T-cell (primary cell): ENCODE results near the gene PIEZO2. TPM values are rescaled to one million over a fixed set of nuclear protein-coding genes. Genes with fewer than 3 reads are reported as not detected.
"Not testable (repeated sequence)": the region's sequence is repeated elsewhere in the genome, so short reads cannot be mapped to it uniquely, and the experiment has no call there.

Source experiments
- ATAC-seq, 4 experiments: fragments of 200-7000 bp in 3 of 4; fragments of 150-1000 bp in 1 of 4; cut with Tn5 transposase; replicated peaks in 1 of 4; 1 replicate in 3 of 4; 2 replicates in 1 of 4; pipeline ENCODE4 v1.10.0; 2021; ENCODE audit warnings: moderate library complexity in 3 of 4, mild to moderate bottlenecking in 2 of 4, moderate number of reproducible peaks in 1 of 4
- CTCF ChIA-PET, 2 donors: fragments of 300-600 bp; sonication (Branson Sonifier 250); formaldehyde crosslinking; loops; one replicate each; lab custom pipeline; 2022; ENCODE audit warnings: antibody characterized with exemption in 2 of 2; lab: Charles Lee
- POLR2A ChIA-PET, 2 donors: fragments of 300-600 bp; sonication (Branson Sonifier 250); formaldehyde crosslinking; loops; one replicate each; lab custom pipeline; 2022; ENCODE audit warnings: antibody characterized with exemption in 2 of 2; lab: Charles Lee
- DNase-seq, 35 experiments: peaks; one replicate each; pipeline versions ENCODE4 v3.0.0 to v3.0.0-alpha.2; 2013 to 2023
- H3K27ac ChIP-seq: one replicate; pipeline ENCODE4 v1.5.1; 2013; ENCODE audit warnings: low read length
- H3K27me3 ChIP-seq, 2 experiments: replicated peaks in 1 of 2; 1 replicate in 1 of 2; 2 replicates in 1 of 2; pipeline versions ENCODE4 v1.6.1 to v1.7.0; 2013; ENCODE audit warnings: low read length in 1 of 2, mixed read lengths in 1 of 2; ENCODE audit not compliant: control insufficient read depth in 2 of 2, insufficient read depth in 2 of 2; ENCODE audit errors: extremely low read depth in 1 of 2
- H3K36me3 ChIP-seq, 2 donors: 1 replicate in 1 of 2; 2 replicates in 1 of 2; pipeline versions ENCODE4 v1.6.1 to v1.7.0; 2013; ENCODE audit warnings: low read length in 1 of 2; ENCODE audit not compliant: control insufficient read depth in 2 of 2, insufficient read depth in 1 of 2; ENCODE audit errors: extremely low read depth in 1 of 2
- H3K4me1 ChIP-seq, 2 experiments: 1 replicate in 1 of 2; 2 replicates in 1 of 2; pipeline versions ENCODE4 v1.6.1 to v1.7.0; 2013; ENCODE audit warnings: low read length in 2 of 2, mixed read lengths in 1 of 2; ENCODE audit not compliant: insufficient read depth in 2 of 2, control insufficient read depth in 1 of 2; ENCODE audit errors: extremely low read depth in 1 of 2
- H3K4me3 ChIP-seq, 2 donors: 1 replicate in 1 of 2; 2 replicates in 1 of 2; pipeline versions ENCODE4 v1.5.1 to v1.7.0; 2013; ENCODE audit warnings: mild to moderate bottlenecking in 2 of 2, low read length in 1 of 2, moderate library complexity in 1 of 2; ENCODE audit not compliant: control insufficient read depth in 1 of 2; ENCODE audit errors: extremely low read depth in 1 of 2
- H3K9me3 ChIP-seq: 2 replicates; pipeline ENCODE4 v1.7.0; 2013
- H3K27ac Mint-ChIP-seq, 2 donors: one replicate each; pipeline ENCODE4 v1.8.0; 2020 to 2021; ENCODE audit warnings: mild to moderate bottlenecking in 2 of 2, mixed read lengths in 2 of 2
- H3K27me3 Mint-ChIP-seq, 2 donors: one replicate each; pipeline ENCODE4 v1.8.0; 2021 to 2022; ENCODE audit warnings: mixed read lengths in 2 of 2
- H3K36me3 Mint-ChIP-seq: one replicate; pipeline ENCODE4 v1.8.0; 2021; ENCODE audit warnings: mixed read lengths
- H3K4me1 Mint-ChIP-seq, 3 donors: one replicate each; pipeline ENCODE4 v1.8.0; 2020 to 2022; ENCODE audit warnings: mixed read lengths in 3 of 3, mild to moderate bottlenecking in 1 of 3
- H3K4me3 Mint-ChIP-seq, 3 donors: one replicate each; pipeline ENCODE4 v1.8.0; 2020 to 2022; ENCODE audit warnings: mild to moderate bottlenecking in 3 of 3, mixed read lengths in 3 of 3, moderate library complexity in 3 of 3
- H3K9me3 Mint-ChIP-seq, 3 donors: one replicate each; pipeline ENCODE4 v1.8.0; 2020 to 2022; ENCODE audit warnings: mixed read lengths in 3 of 3
- WGBS: methylation state at CpG from one replicate; pipeline ENCODE4 v1.1.5; 2013; ENCODE audit warnings: missing lambda C conversion rate; ENCODE audit not compliant: insufficient coverage; 5-methylcytosine and 5-hydroxymethylcytosine counted together
- total RNA-seq, 35 experiments: library from RNA in 6 of 35; stranded (reverse) in 6 of 35; fragments of 120-200 nt in 1 of 35; gene quantifications; one replicate each; pipeline versions ENCODE4 v1.2.1 to v1.2.4 and lab custom pipeline; 2013 to 2026

Gene PIEZO2
- total RNA-seq, 5 donors from 2014 or later (not counting 1 experiment from before 2014, with no cell fraction given), result 0.05 to 0.90 (median 0.21) TPM; not detected in 1

DNA sequence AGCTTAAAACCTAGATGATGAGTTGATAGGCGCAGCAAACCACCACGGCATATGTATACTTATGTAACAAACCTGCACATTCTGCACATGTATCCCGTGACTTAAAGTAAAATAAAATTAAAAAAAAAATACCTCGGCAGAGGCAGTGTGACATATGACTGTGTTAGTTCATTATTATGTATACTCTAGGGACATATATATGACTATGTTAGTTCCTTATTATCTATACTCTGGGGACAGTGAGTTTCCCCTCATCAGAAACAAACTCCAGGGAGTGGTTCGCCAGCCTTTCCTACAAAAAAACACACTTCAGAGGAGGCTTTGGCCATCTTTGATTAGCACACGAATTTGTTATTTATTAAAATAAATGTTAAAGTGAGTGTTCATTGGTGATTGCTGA, 209.5 kb downstream of the PIEZO2 start:
- Mint-ChIP-seq H3K4me3 (no peak overlapping the region), H3K9me3 (peaks cover 10 to 13% (median 11%) of the 10 kb centered on the region in 3 donors), H3K27me3 (no peaks in the 10 kb centered on the region), H3K4me1 (no peaks in the 10 kb centered on the region), H3K36me3 (no peaks in the 10 kb centered on the region), H3K27ac (no peak overlapping the region)
- H3K4me3 ChIP-seq, result no peak overlapping the region
- H3K27me3 ChIP-seq, result peaks cover 0 to 3% of the 10 kb centered on the region in 2 experiments
- WGBS, result no CpG with 5 or more reads among the region's 6 CpGs
- no peaks in the 10 kb centered on the region for H3K4me1 ChIP-seq
- H3K9me3 ChIP-seq, result no peaks in the 10 kb centered on the region
- ATAC-seq (no peak), DNase-seq (no peak)
- CTCF ChIA-PET, result no interaction called here
- POLR2A ChIA-PET, result no interaction called here
- H3K36me3 ChIP-seq, result no peaks in the 10 kb centered on the region
- H3K27ac ChIP-seq, result no peak overlapping the region

- CTCF ChIA-PET, result no interaction called here
- H3K4me3 Mint-ChIP-seq, result no peak overlapping the region
- H3K27me3 Mint-ChIP-seq, result no peaks in the 10 kb centered on the region
- 70% methylated on average over 1 of the region's 6 CpGs for WGBS
- H3K4me1 ChIP-seq, result no peaks in the 10 kb centered on the region
- H3K4me1 Mint-ChIP-seq, result no peaks in the 10 kb centered on the region
- POLR2A ChIA-PET, result no interaction called here
- no peak overlapping the region for H3K27ac Mint-ChIP-seq
- H3K36me3 Mint-ChIP-seq, result no peaks in the 10 kb centered on the region
- no peaks in the 10 kb centered on the region for H3K9me3 ChIP-seq
- ATAC-seq (no peak), DNase-seq (no peak)
- H3K27me3 ChIP-seq, result no peaks in the 10 kb centered on the region
- no peak overlapping the region for H3K4me3 ChIP-seq
- H3K9me3 Mint-ChIP-seq, result peaks cover 0 to 7% (median 3%) of the 10 kb centered on the region in 3 donors
- H3K27ac ChIP-seq, result no peak overlapping the region
- no peaks in the 10 kb centered on the region for H3K36me3 ChIP-seq
Observed at GRCh38 chr18:10937743-10938640, 211.4 kb downstream of the PIEZO2 start.

DNA sequence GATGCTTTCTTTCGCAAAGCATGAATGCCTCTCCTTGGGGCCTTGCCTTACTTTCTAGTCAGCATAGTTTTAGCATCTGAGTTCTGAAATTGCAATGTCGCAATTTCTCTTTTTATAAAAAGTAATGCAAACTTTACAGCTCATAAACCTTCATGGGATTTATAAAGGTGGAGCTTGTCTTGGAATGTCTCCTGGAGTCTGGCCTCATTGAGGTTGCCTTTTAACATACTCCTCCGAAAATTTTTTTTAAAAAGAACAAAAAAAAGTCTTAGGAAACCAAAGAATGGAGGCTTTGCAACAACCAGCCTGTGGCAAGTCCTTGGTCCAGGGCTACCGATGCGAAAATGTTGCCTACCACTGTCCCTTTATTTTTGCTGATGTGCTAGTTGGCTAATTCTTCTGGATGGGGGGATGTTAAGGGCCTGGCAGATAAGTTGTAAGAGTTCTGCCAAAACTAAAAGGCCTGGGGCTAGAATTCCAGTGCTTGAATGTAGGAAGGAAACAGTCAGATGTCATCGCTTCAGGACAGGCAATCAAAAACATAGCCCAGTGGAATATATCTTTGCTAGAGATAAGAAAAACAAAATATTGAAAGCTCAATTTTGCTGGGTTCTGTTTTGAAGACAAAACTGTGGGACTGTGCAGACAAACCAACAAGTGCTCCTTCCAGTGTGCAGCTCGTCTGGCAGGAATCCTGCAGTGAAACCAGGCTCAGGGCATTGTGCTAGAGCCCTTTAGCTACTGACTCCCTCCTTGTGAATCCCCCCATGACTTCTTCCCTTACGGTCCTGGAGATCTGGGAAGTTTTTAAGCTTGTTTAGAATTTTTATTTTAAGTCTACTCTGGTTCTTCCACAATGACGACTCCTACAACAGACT, 213.0 kb downstream of the PIEZO2 start:
- Histone ChIP-seq H3K4me3 (no peak overlapping the region), H3K27ac (no peak overlapping the region), H3K9me3 (no peaks in the 10 kb centered on the region), H3K36me3 (no peaks in the 10 kb centered on the region), H3K27me3 (no peaks in the 10 kb centered on the region), H3K4me1 (no peaks in the 10 kb centered on the region)
- no peaks in the 10 kb centered on the region for H3K9me3 Mint-ChIP-seq
- ATAC-seq, result no peak
- DNase-seq, result no peak
- no peaks in the 10 kb centered on the region for H3K36me3 Mint-ChIP-seq
- H3K27ac Mint-ChIP-seq, result no peak overlapping the region
- 83% methylated on average over 3 of the region's 9 CpGs for WGBS
- H3K27me3 Mint-ChIP-seq, result no peaks in the 10 kb centered on the region
- H3K4me3 Mint-ChIP-seq, result no peak overlapping the region
- no peaks in the 10 kb centered on the region for H3K4me1 Mint-ChIP-seq
- ChIA-PET CTCF (no interaction called here), POLR2A (no interaction called here)

DNA sequence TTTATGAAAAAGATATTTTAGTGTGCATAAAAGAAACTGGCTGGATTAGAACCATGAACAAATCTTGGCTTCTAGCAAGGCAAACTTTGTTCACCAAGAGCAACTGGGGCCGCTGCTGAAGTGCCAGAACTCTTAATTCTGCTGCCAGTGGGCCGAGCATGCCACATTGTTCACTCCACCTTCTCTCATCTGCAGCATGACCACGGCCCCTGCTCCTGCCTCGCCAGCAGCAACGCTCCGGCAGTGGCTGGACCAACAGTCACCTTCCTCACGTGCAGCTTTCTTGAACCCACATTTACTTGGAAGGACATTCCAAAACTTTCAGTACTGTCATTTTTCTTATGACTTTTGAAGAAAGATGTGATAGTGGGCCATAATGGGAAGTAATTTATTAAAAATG, 213.8 kb downstream of the PIEZO2 start:
- Histone ChIP-seq H3K4me1 (no peaks in the 10 kb centered on the region), H3K36me3 (no peaks in the 10 kb centered on the region), H3K27ac (no peak overlapping the region), H3K4me3 (no peak overlapping the region), H3K27me3 (no peaks in the 10 kb centered on the region), H3K9me3 (no peaks in the 10 kb centered on the region)
- 88% methylated on average over 5 of the region's 7 CpGs for WGBS
- DNase-seq (no peak), ATAC-seq (no peak)
- Mint-ChIP-seq H3K27me3 (no peaks in the 10 kb centered on the region), H3K9me3 (no peaks in the 10 kb centered on the region), H3K4me3 (no peak overlapping the region), H3K27ac (no peak overlapping the region), H3K36me3 (no peaks in the 10 kb centered on the region), H3K4me1 (no peaks in the 10 kb centered on the region)
- ChIA-PET CTCF (interaction anchor here in 1 of 2 donors (0.8 kb wide), 1 partner anchor 41 kb away, joined by 3 read pairs; no protein-coding TSS in a partner anchor), POLR2A (no interaction called here)

GRCh38 chr18:10933648-10934047, 215.7 kb downstream of the PIEZO2 start:
- H3K27ac Mint-ChIP-seq, H3K27me3 Mint-ChIP-seq, POLR2A ChIA-PET, H3K9me3 ChIP-seq, H3K36me3 Mint-ChIP-seq, DNase-seq, H3K36me3 ChIP-seq, H3K4me3 ChIP-seq, H3K4me1 ChIP-seq, H3K27ac ChIP-seq, ATAC-seq, H3K27me3 ChIP-seq, H3K4me1 Mint-ChIP-seq, H3K4me3 Mint-ChIP-seq, H3K9me3 Mint-ChIP-seq, CTCF ChIA-PET: not testable (repeated sequence)
- WGBS, result no CpG with 5 or more reads among the region's 3 CpGs

GRCh38 chr18:10930076-10930475, 219.3 kb downstream of the PIEZO2 start:
- H3K36me3 Mint-ChIP-seq, result no peaks in the 10 kb centered on the region

More at GRCh38 chr18:10930076-10930475, 219.3 kb downstream of the PIEZO2 start:
- POLR2A ChIA-PET, result no interaction called here
- H3K4me1 Mint-ChIP-seq, result no peaks in the 10 kb centered on the region
- ATAC-seq (no peak), DNase-seq (no peak)
- no peaks in the 10 kb centered on the region for H3K9me3 Mint-ChIP-seq
- WGBS, result 40% methylated on average over 1 of the region's 2 CpGs
- no peak overlapping the region for H3K27ac ChIP-seq
- no peaks in the 10 kb centered on the region for H3K9me3 ChIP-seq
- peaks cover 0 to 2% of the 10 kb centered on the region in 2 experiments for H3K27me3 ChIP-seq
- H3K4me3 ChIP-seq, result no peak overlapping the region
- H3K36me3 ChIP-seq, result no peaks in the 10 kb centered on the region
- H3K4me1 ChIP-seq, result no peaks in the 10 kb centered on the region
- H3K27ac Mint-ChIP-seq, result no peak overlapping the region
- H3K4me3 Mint-ChIP-seq, result no peak overlapping the region
- peaks cover 0 to 5% of the 10 kb centered on the region in 2 donors for H3K27me3 Mint-ChIP-seq
- CTCF ChIA-PET, result no interaction called here
